ENCODE data around the gene CYP2D6.
A peak's percentile ranks its signal among the peaks of the same experiment; 100 is the strongest.

CYP2D6 gene

DNA sequence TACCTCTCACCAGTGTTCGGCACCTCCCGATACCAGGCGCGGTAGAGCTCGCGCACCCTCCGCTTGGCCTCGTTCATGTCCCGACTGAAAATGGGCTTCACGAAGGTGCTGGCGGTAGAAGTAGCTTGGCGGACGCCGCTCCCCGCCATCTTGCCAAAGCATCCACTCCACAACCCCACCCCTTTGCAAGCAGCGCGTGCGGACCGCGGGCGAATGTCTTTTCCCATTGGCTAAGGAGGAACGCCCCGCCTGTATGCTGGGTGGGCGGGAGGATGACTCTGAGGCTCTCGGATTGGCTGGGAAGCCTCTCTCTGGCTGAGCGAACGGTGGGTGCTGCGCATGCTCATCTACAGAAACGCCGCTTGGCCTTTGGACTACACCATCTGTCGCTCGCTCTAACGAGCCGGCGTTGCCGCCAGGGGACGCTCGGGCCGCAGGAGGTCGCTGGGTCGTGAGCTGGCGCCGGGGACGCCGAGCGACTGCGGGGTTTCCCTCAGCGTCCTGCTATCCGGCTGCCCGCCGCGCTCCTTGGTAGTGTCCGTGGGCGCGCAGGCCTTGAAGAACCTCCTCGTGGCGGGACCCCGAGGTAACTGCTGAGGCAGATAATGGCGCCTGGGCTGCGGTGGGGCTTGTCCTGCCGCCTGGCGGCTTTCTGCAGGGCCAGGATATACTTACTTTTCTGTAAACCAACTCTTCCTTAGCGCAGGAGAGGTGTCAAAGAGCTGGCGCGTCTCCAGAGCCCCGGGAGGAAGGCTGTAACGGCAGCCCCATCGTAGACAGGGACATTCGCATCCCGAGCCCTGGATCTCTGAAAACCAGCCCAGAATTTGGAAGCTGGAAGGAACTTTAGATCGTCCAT, 39.8 kb downstream of the CYP2D6 start, which contains the start of gene NDUFA6:
Gene NDUFA6, minus strand, starts transcription at position 177 of the 859 bp plus-strand sequence. Its CDS starts 28 bp downstream, at position 149.
- DNase-seq (ENCODE audit: extremely low read depth in 1 of 2, low read depth in 1 of 2), result peak; percentile 96 to 98

DNA sequence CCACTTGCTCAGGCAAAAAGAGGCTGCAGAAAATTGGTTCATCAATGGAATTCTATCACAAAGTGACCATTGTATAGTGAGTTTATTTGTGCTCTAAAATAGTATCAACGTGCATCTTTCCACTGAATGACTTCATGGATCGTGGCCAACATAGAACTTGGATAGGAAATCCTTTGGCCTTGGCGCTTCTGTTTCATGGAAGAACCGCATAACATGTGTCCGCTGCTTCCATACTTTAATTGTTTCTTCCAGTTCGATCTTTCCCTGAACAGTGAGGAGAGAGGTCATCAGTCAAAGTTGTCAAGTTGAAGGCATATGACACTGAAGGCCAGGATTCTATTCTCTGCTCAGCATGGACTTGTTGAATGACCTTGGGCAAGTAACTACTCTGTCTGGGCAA, 44.6 kb downstream of the CYP2D6 start:
- DNase-seq (ENCODE audit: extremely low read depth in 1 of 2, low read depth in 1 of 2), result no peak

DNA sequence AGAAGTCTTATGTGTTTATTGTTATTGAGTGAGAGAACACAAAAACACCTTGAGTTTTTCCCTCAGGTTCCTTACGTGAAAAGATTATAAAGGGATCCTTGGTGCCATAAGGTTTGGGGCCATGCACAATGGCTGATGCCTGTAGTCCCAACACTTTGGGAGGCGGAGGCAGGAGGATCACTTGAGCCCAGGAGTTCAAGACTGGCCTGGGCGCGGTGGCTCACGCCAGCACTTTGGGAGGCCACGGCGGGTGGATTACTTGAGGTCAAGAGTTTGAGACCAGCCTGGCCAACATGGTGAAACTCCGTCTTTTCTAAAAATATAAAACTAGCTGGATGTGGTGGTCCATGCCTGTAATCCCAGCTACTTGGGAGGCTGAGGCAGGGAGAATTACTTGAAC, 45.7 kb downstream of the CYP2D6 start:
- DNase-seq (ENCODE audit: extremely low read depth in 1 of 2, low read depth in 1 of 2), result no peak

DNA sequence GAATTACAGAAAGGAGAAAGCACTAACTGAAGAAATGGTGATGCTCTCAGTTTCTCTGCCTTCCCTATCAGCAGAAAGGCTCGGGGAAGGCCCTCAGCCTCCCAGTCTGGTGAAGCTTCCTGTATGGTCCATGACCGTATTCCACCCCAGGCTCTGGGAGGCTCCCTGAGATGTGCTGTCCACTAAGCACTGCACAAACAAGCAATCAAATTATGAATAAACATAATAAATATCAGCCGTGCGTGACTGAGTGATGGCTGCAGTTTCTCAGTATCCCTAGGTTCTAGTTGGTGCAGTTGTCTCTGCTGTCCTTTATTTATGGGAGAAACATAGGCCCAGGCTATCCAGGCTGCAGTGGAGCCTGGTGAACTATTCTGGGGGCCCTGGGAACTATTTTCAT, 47.5 kb downstream of the CYP2D6 start:
- no peak for DNase-seq (ENCODE audit: extremely low read depth in 1 of 2, low read depth in 1 of 2)

DNA sequence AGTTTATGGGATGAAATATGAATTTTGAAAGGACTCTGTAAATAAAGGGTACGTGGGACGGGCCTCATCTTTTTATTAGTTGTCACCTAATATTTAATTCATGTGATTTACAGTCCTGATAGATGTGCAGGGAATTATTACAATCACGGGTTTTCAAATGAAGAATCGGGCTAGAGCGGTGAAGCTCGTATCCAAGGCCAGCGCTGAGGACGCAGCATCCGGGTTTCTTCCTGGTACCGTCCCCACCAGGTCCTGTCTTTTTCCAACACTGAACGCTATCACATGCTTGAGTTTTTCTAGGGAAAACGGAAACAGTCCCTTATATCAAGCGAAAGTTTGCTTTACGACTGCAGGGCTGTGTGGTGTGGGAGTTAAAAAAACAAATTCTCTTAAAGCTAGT, 50.3 kb downstream of the CYP2D6 start:
- no peak for DNase-seq (ENCODE audit: extremely low read depth in 1 of 2, low read depth in 1 of 2)

DNA sequence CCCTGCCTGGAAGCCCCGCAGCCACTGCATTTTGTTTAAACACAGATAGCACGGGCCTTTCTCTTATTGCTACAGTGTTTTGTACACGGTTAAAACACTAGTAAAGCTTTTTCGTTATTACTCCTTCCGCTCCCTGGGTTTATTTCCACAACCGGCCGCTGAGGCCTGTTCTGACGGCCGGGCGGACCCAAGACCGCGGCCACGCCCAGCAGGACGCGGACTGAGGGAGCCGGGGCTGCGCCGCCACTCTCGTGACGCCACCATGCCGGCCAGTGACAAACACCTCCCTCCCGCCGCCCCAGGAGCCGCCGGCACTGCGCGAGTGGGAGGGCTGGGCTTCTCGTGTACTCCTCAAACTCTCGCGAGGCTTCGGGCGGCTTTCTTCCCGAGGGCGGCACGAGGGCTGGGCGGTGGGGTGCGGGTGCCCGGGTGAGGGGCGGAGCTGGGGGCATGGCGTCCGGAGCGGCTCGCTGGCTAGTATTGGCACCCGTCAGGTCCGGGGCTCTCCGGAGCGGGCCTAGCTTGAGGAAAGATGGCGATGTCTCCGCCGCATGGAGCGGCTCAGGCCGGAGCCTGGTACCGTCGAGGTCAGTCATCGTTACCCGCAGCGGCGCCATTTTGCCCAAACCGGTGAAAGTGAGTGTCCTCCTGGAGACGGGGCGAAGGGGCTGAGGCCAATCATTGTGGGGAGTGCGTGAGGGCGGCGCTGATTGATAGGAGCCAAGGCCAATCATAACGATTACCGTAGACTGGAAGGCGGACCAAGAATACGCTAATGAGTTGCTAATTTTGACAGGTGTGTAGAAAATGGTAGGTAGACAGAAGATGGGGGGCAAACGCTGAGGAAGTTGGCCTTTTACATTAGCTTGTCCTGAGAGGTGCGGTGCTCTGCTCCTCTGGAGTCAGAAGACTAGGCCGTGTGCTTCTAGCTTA, 51.0 kb downstream of the CYP2D6 start, which contains the start of gene SMDT1:
Gene SMDT1, plus strand, starts transcription at position 382 of the 933 bp plus-strand sequence. Its CDS starts 69 bp downstream, at position 451.
- DNase-seq (ENCODE audit: extremely low read depth in 1 of 2, low read depth in 1 of 2), result peak; percentile 96 to 97

DNA sequence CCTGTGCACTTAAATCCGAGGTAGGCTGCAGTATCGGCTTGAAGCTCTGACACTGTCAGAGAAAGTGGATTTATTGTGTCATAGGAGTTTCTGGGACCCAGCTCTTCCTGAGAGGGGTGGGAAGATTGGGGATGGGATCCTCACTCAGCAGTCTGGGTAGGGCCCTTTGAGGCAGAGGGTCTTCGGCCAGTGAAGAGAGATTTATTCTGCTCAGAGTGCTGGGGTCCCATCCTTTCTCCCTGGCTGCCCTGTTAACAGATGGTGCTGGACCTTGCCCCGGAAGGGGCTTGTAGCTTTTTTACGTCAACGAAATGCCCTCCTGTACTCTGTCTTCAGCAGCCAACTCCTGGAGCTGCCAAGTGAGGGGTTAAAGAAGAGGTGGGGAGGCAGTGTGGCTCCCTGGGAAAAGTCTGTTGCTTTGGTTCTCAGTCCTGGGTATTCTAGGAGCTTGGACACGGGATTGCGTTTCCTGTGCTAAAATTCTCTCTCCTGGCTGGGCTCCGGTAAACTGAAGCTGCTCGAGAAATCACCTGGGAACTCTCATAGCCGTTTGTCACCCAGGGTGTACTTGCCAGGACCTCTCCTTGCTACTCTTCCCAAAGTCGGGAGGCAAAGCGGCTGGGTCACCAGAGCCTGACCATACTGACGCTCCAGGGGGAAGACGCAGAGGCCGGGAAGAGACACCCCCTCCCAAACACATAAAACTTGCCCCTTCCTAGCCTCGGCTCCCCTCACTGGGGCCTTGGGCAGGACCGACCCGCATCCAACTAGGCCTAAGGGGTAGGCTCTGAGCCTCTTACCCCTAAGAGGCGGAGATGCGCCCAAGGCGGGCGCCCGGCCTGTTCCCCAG, 51.9 kb downstream of the CYP2D6 start:
- DNase-seq (ENCODE audit: extremely low read depth in 1 of 2, low read depth in 1 of 2), result no peak

DNA sequence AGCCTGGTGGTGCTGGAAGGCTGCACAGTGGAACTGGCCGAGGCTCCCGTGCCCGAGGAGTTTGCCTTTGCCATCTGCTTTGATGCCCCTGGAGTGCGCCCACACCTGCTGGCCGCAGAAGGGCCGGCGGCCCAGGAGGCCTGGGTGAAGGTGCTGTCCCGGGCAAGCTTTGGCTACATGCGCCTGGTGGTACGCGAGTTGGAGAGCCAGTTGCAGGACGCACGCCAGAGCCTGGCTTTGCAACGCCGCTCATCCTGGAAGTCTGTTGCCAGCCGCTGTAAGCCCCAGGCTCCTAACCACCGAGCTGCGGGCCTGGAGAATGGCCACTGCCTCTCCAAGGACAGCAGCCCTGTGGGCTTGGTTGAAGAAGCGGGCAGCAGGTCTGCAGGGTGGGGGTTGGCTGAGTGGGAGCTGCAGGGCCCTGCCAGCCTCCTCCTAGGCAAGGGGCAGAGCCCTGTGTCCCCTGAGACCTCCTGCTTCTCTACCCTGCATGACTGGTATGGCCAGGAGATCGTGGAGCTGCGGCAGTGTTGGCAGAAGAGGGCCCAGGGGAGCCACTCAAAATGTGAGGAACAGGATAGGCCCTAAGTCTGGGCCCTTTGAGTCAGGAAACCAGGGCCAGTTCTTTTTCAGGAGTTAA, 53.0 kb downstream of the CYP2D6 start:
- no peak for DNase-seq (ENCODE audit: extremely low read depth in 1 of 2, low read depth in 1 of 2)

DNA sequence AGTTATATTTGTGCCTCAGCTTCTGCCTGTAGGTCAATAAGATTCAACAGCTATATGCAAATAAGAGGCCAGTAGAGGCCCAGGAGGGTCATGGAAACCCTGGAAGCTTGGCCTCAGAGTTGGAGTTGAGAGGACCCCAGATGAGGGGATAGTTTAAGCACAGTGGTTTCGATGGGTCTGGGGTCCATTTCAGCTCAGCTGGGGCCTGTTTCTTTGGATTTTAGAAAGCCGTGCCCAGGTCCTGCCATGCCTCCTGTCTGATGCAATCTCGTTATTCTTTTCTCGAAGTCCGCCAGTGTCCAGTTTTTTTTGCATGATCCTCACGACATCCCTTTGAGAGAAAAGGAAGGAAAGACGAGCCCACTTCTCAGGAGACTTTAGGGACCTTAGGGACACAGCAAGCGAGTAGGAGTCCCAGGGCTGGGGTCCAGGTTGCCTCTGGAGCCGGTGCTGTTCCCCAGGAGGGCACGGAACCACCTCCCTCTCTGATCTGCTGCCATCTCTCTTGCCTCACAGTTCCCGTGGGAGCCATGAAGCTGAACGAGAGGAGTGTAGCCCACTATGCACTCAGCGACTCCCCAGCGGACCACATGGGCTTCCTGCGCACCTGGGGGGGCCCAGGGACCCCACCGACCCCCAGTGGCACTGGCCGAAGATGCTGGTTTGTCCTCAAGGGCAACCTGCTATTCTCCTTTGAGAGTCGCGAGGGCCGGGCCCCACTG, 53.7 kb downstream of the CYP2D6 start:
- DNase-seq (ENCODE audit: extremely low read depth in 1 of 2, low read depth in 1 of 2), result no peak
